Measurements from ENCODE around the gene CALHM4.
"Not testable (repeated sequence)": the region's sequence is repeated elsewhere in the genome, so short reads cannot be mapped to it uniquely, and the experiment has no call there.

The CALHM4 gene

DNA sequence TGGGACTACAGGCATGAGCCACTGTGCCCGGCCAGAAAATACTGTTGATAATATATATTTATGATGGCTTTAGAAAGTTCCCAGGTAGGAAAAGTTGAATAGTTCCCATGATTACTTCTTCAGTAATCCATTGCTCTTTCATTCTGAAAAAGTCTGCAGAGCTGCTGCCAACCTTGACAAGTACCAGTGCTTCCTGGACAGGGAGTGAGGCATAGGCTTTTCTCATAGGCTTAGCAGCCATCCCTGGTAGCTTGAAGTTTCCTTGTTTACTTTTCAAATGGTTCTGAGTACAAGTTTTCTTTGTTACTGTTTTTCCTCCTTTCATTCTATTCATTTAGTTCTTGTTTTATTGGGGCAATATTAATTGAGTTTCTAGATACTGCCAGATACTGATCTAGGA, 25.6 kb downstream of the CALHM4 start:
- H3K4me1 ChIP-seq (ENCODE audit: control insufficient read depth, insufficient read depth, low read length) = peaks cover 12% of the 10 kb centered on the region
- no peak overlapping the region for H3K9ac ChIP-seq (ENCODE audit: low read length)
- DNase-seq (ENCODE audit: low read depth) = no peak
- no peak overlapping the region for H3K4me3 ChIP-seq (ENCODE audit: low read length)
- no peaks in the 10 kb centered on the region for H3K27me3 ChIP-seq (replicated peaks; ENCODE audit: control insufficient read depth, insufficient read depth, low read length)
- no peaks in the 10 kb centered on the region for H3K9me3 ChIP-seq (ENCODE audit: control insufficient read depth, low read length)
- peaks cover 69% of the 10 kb centered on the region for H3K36me3 ChIP-seq (ENCODE audit: control insufficient read depth, insufficient read depth, low read length, severe bottlenecking)

DNA sequence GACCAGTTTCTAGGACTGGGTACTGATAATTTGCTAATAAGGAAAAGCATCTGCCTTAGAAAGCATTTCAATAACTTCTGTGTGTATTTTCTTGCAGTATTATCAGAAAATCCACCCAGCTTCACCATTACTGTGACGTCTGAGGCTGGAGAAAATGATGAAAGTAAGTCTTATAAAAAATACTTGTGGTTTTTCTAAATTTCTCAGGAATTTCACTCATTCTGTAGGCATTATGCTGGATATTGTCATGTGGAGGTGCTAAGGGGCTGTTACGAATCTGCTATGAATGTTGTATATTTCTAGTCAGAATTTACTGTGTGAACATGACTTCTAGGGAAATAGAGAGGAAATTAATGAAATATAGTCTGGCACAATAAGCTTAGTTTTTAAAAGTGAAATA, 26.6 kb downstream of the CALHM4 start:
- H3K27me3 ChIP-seq (replicated peaks; ENCODE audit: control insufficient read depth, insufficient read depth, low read length) = no peaks in the 10 kb centered on the region
- H3K4me3 ChIP-seq (ENCODE audit: low read length) = no peak overlapping the region
- peaks cover 74% of the 10 kb centered on the region for H3K36me3 ChIP-seq (ENCODE audit: control insufficient read depth, insufficient read depth, low read length, severe bottlenecking)
- H3K4me1 ChIP-seq (ENCODE audit: control insufficient read depth, insufficient read depth, low read length) = peaks cover 18% of the 10 kb centered on the region
- peak; percentile 70 for DNase-seq (ENCODE audit: low read depth)
- H3K9ac ChIP-seq (ENCODE audit: low read length) = no peak overlapping the region
- no peaks in the 10 kb centered on the region for H3K9me3 ChIP-seq (ENCODE audit: control insufficient read depth, low read length)

DNA sequence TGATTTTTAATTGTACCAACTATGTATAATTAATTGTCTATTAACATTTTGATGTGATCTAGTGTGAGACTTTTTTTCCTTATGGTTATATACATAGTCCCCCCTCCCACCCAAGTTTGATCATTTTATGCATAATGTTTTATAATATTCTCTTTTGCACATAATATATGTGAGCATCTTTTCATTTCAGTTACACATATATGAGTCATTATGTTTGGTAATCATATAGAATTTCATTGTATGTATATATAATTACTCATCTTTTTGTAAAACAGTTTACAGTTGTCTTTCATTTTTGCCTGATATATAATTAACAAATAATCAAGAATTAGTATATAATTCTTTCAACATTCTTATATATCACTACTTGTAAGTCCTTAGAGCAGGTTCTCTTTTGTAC, 32.7 kb downstream of the CALHM4 start:
- Histone ChIP-seq H3K4me3 (ENCODE audit: low read length) (no peak overlapping the region), H3K9ac (ENCODE audit: low read length) (no peak overlapping the region), H3K36me3 (ENCODE audit: control insufficient read depth, insufficient read depth, low read length, severe bottlenecking) (peaks cover 92% of the 10 kb centered on the region), H3K9me3 (ENCODE audit: control insufficient read depth, low read length) (no peaks in the 10 kb centered on the region), H3K4me1 (ENCODE audit: control insufficient read depth, insufficient read depth, low read length) (peaks cover 10% of the 10 kb centered on the region), H3K27me3 (replicated peaks; ENCODE audit: control insufficient read depth, insufficient read depth, low read length) (no peaks in the 10 kb centered on the region)
- DNase-seq (ENCODE audit: low read depth) = no peak

DNA sequence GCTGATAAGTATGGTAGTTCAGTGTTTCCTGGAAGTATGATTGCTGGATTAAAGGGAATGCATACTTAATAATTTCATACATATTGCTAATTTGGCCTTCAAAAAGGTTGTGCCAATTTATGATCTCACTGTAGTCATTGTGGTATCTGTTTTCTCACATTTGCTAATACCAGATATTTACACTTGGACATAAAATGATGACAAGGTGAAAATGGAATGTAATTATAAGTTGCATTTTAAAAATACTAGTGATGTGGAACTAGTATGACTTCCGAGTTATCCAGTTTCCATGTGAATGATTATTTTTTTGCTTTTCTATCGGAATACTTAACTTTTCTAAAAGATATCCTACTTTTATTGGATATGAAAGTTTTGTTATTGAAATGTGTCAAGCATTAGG, 33.2 kb downstream of the CALHM4 start:
- Histone ChIP-seq H3K27me3 (replicated peaks; ENCODE audit: control insufficient read depth, insufficient read depth, low read length) (no peaks in the 10 kb centered on the region), H3K36me3 (ENCODE audit: control insufficient read depth, insufficient read depth, low read length, severe bottlenecking) (peaks cover 92% of the 10 kb centered on the region), H3K9me3 (ENCODE audit: control insufficient read depth, low read length) (no peaks in the 10 kb centered on the region), H3K9ac (ENCODE audit: low read length) (no peak overlapping the region), H3K4me3 (ENCODE audit: low read length) (no peak overlapping the region), H3K4me1 (ENCODE audit: control insufficient read depth, insufficient read depth, low read length) (peaks cover 10% of the 10 kb centered on the region)
- no peak for DNase-seq (ENCODE audit: low read depth)

DNA sequence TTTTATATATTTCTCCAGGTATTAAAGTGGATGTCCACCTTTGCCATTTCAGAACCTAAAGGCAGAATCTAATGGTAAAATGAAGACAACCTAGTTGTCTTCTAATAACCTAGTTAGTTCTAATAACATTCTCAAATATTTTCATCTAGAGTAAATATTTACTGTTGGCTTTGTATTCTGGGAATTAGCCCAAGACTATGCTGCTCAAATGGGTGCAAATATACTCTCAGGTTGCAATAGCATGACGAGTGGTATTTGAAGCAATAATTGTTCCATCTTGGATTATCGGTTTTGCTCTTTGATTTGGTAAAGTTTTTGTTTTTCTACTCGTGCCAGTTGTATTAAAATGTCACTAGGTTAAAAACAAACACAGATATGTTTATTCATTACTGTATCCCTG, 41.7 kb downstream of the CALHM4 start:
- Histone ChIP-seq H3K36me3 (ENCODE audit: control insufficient read depth, insufficient read depth, low read length, severe bottlenecking) (peaks cover 63% of the 10 kb centered on the region), H3K9ac (ENCODE audit: low read length) (no peak overlapping the region), H3K9me3 (ENCODE audit: control insufficient read depth, low read length) (no peaks in the 10 kb centered on the region), H3K4me3 (ENCODE audit: low read length) (no peak overlapping the region), H3K4me1 (ENCODE audit: control insufficient read depth, insufficient read depth, low read length) (no peaks in the 10 kb centered on the region), H3K27me3 (replicated peaks; ENCODE audit: control insufficient read depth, insufficient read depth, low read length) (no peaks in the 10 kb centered on the region)
- DNase-seq (ENCODE audit: low read depth) = no peak

DNA sequence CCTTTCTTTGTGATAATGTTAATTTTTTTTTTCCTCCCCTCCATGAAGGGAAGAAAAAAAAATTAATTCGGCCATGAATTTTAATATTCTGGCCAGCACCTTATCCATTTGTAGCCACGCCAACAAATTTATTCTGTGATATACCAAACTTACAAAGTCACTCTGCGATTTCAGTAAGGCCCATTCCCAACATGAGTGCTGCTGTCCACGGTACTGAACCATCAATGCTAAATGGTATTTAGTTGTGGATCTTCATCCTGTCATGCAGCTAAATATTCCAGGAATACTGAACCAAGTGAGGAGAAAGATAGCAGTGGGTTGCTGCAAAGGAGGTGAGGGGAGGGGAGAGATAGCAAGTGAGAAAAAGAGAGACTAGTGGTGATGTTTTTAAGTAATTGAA, 43.3 kb downstream of the CALHM4 start:
- H3K27me3 ChIP-seq (replicated peaks; ENCODE audit: control insufficient read depth, insufficient read depth, low read length) = no peaks in the 10 kb centered on the region
- H3K9ac ChIP-seq (ENCODE audit: low read length) = no peak overlapping the region
- H3K9me3 ChIP-seq (ENCODE audit: control insufficient read depth, low read length) = no peaks in the 10 kb centered on the region
- no peak for DNase-seq (ENCODE audit: low read depth)
- H3K4me3 ChIP-seq (ENCODE audit: low read length) = no peak overlapping the region
- no peaks in the 10 kb centered on the region for H3K4me1 ChIP-seq (ENCODE audit: control insufficient read depth, insufficient read depth, low read length)
- peaks cover 48% of the 10 kb centered on the region for H3K36me3 ChIP-seq (ENCODE audit: control insufficient read depth, insufficient read depth, low read length, severe bottlenecking)

DNA sequence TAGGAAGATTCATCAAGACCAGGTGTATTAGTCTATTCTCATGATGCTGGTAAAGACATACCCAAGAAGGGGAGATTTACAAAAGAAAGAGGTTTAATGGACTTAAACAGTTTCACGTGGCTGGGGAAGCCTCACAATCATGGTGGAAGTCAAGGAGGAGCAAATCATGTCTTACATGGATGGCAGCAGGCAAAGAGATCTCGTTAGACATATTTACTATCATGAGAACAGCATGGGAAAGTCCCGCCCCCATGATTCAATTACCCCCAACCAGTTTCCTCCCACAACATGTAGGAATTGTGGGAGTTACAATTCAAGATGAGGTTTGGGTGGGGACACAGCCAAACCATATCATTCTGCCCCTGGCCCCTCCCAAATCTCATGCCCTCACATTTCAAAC, 50.4 kb downstream of the CALHM4 start:
- not testable (repeated sequence) for H3K4me1 ChIP-seq (ENCODE audit: control insufficient read depth, insufficient read depth, low read length); H3K27me3 ChIP-seq (replicated peaks; ENCODE audit: control insufficient read depth, insufficient read depth, low read length); DNase-seq (ENCODE audit: low read depth); H3K4me3 ChIP-seq (ENCODE audit: low read length); H3K9ac ChIP-seq (ENCODE audit: low read length); H3K9me3 ChIP-seq (ENCODE audit: control insufficient read depth, low read length)
- H3K36me3 ChIP-seq (ENCODE audit: control insufficient read depth, insufficient read depth, low read length, severe bottlenecking) = peaks cover 19% of the 10 kb centered on the region

DNA sequence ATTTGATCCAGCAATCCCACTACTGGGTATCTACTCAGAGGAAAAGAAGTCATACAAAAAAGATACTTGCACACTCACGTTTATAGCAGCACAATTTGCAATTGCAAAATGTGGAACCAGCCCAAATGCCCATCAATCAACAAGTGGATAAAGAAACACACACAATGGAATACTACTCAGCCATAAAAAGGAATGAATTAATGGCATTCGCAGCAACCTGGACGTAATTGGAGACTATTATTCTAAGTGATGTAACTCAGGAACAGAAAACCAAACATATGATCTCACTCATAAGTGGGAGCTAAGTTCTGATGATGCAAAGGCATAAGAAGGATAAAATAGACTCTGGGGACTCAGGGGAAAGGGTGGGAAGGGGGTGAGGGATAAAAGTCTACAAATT, 51.3 kb downstream of the CALHM4 start:
- not testable (repeated sequence) for H3K9ac ChIP-seq (ENCODE audit: low read length); H3K4me3 ChIP-seq (ENCODE audit: low read length); DNase-seq (ENCODE audit: low read depth); H3K9me3 ChIP-seq (ENCODE audit: control insufficient read depth, low read length); H3K4me1 ChIP-seq (ENCODE audit: control insufficient read depth, insufficient read depth, low read length); H3K27me3 ChIP-seq (replicated peaks; ENCODE audit: control insufficient read depth, insufficient read depth, low read length)
- peaks cover 19% of the 10 kb centered on the region for H3K36me3 ChIP-seq (ENCODE audit: control insufficient read depth, insufficient read depth, low read length, severe bottlenecking)

DNA sequence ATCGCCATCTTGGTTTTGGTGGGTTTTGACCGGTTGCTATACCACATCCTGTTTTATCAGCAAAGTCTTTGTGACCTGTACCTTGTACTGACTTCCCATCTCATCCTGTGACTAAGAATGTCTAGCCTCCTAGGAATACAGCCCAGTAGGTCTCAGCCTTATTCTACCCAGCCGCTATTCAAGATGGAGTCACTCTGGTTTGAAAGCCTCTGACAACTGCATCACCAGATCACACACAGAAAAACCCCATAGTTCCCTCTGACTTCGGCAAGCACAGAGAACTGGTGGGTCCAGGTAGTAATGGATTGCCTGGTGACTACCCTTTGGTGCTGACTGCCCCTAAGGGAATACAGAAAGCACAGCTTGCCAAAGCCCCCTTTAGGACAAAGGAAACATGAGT, 52.4 kb downstream of the CALHM4 start:
- no peak for DNase-seq (ENCODE audit: low read depth)
- Histone ChIP-seq H3K9me3 (ENCODE audit: control insufficient read depth, low read length) (no peaks in the 10 kb centered on the region), H3K4me3 (ENCODE audit: low read length) (no peak overlapping the region), H3K36me3 (ENCODE audit: control insufficient read depth, insufficient read depth, low read length, severe bottlenecking) (peaks cover 19% of the 10 kb centered on the region), H3K27me3 (replicated peaks; ENCODE audit: control insufficient read depth, insufficient read depth, low read length) (no peaks in the 10 kb centered on the region), H3K4me1 (ENCODE audit: control insufficient read depth, insufficient read depth, low read length) (no peaks in the 10 kb centered on the region), H3K9ac (ENCODE audit: low read length) (no peak overlapping the region)
